Fibroblast of gingiva (primary cell): ENCODE results near the gene DDX25.

Experiments
- DNase-seq: peaks from one replicate; pipeline ENCODE4 v3.0.0-alpha.2; 2011; ENCODE audit warnings: low read depth

The DDX25 gene

DNA sequence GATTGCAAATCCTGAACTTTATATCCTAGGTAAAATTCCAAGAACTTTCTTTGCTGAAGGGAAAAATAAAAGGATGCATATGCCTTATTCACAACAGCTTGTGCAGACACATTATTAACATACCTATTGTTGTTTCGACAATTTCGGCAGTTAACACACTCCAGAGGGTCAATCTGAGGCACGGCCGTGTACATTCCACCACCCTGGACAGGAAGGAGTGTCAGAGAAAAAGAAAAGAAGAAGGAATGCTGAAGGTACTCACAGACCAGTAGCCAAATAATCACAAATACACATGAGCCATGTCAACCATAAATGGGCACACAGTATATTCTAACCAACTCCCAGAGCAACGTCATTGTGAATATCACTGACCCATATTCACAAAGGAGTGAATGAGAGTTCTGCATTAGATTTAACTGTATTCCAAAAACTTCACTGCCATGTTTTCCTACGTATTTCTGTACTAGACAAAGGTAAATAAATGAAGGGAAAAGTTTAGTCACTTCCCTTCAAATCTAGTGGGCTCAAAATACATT, 73.9 kb downstream of the DDX25 start:
- no peak for DNase-seq
